Measurements from ENCODE around the gene SMYD3. TPM values are rescaled to one million over a fixed set of nuclear protein-coding genes. Genes with fewer than 3 reads are reported as not detected.

The SMYD3 gene
- total and polyA plus RNA-seq, 9 donors: 10.8 to 24.0 (median 13.7) TPM

GRCh38 chr1:245765230-245766000, 741.7 kb downstream of the SMYD3 start:
- no peak overlapping the region for H3K4me3 ChIP-seq
- intact Hi-C loops (cut with DNase I): no loop called here
- no peaks in the 10 kb centered on the region for H3K36me3 ChIP-seq
- no peak for TF ChIP-seq EP300 (IDR thresholded peaks at IDR 0.05)
- no peak for TF ChIP-seq CTCF (IDR thresholded peaks at IDR 0.05)
- no peak for TF ChIP-seq POLR2A (IDR thresholded peaks at IDR 0.05)
- no peaks in the 10 kb centered on the region for H3K4me1 ChIP-seq (ENCODE audit: insufficient read depth)
- no peak overlapping the region for H3K27ac ChIP-seq
- H3K9me3 ChIP-seq: no peaks in the 10 kb centered on the region
- DNase-seq: no peak
- WGBS, 3 donors: 78 to 83% (median 81%) methylated on average over 10 of the region's 10 CpGs
- H3K27me3 ChIP-seq: no peaks in the 10 kb centered on the region

- WGBS, 3 donors: 77 to 90% (median 87%) methylated on average over 5 of the region's 5 CpGs
- intact Hi-C loops (cut with DNase I): no loop called here
- no peak for DNase-seq
- no peak for TF ChIP-seq CTCF (IDR thresholded peaks at IDR 0.05)
- no peak for TF ChIP-seq EP300 (IDR thresholded peaks at IDR 0.05)
- no peak for TF ChIP-seq POLR2A (IDR thresholded peaks at IDR 0.05)
- H3K27me3 ChIP-seq: no peaks in the 10 kb centered on the region
- no peaks in the 10 kb centered on the region for H3K4me1 ChIP-seq (ENCODE audit: insufficient read depth)
- no peaks in the 10 kb centered on the region for H3K36me3 ChIP-seq
- no peak overlapping the region for H3K4me3 ChIP-seq
- H3K9me3 ChIP-seq: no peaks in the 10 kb centered on the region
- no peak overlapping the region for H3K27ac ChIP-seq
Measured at GRCh38 chr1:245763873-245764331, 743.2 kb downstream of the SMYD3 start.

GRCh38 chr1:245762396-245762910, 744.6 kb downstream of the SMYD3 start:
- Histone ChIP-seq H3K27ac (no peak overlapping the region), H3K36me3 (no peaks in the 10 kb centered on the region), H3K4me1 (ENCODE audit: insufficient read depth) (no peaks in the 10 kb centered on the region), H3K27me3 (no peaks in the 10 kb centered on the region), H3K9me3 (no peaks in the 10 kb centered on the region), H3K4me3 (no peak overlapping the region)
- DNase-seq: no peak
- intact Hi-C loops (cut with DNase I): no loop called here
- 91 to 94% (median 93%) methylated on average over 19 of the region's 19 CpGs for WGBS, 3 donors
- TF ChIP-seq CTCF (IDR thresholded peaks at IDR 0.05) (no peak), POLR2A (IDR thresholded peaks at IDR 0.05) (no peak), EP300 (IDR thresholded peaks at IDR 0.05) (no peak)

GRCh38 chr1:245760301-245760700, 746.8 kb downstream of the SMYD3 start:
- Histone ChIP-seq H3K27me3 (no peaks in the 10 kb centered on the region), H3K27ac (no peak overlapping the region), H3K36me3 (no peaks in the 10 kb centered on the region), H3K4me3 (no peak overlapping the region), H3K4me1 (ENCODE audit: insufficient read depth) (no peaks in the 10 kb centered on the region), H3K9me3 (no peaks in the 10 kb centered on the region)
- 95 to 97% (median 96%) methylated on average over 4 of the region's 4 CpGs for WGBS, 3 donors
- TF ChIP-seq POLR2A (IDR thresholded peaks at IDR 0.05) (no peak), CTCF (IDR thresholded peaks at IDR 0.05) (no peak), EP300 (IDR thresholded peaks at IDR 0.05) (no peak)
- intact Hi-C loops (cut with DNase I): no loop called here
- no peak for DNase-seq
